Measurements from ENCODE around the gene SETD2. TPM values are rescaled to one million over a fixed set of nuclear protein-coding genes. Genes with fewer than 3 reads are reported as not detected.

SETD2 gene
- total and polyA plus RNA-seq, 4 donors: 7.6 to 37.6 (median 19.0) TPM

DNA sequence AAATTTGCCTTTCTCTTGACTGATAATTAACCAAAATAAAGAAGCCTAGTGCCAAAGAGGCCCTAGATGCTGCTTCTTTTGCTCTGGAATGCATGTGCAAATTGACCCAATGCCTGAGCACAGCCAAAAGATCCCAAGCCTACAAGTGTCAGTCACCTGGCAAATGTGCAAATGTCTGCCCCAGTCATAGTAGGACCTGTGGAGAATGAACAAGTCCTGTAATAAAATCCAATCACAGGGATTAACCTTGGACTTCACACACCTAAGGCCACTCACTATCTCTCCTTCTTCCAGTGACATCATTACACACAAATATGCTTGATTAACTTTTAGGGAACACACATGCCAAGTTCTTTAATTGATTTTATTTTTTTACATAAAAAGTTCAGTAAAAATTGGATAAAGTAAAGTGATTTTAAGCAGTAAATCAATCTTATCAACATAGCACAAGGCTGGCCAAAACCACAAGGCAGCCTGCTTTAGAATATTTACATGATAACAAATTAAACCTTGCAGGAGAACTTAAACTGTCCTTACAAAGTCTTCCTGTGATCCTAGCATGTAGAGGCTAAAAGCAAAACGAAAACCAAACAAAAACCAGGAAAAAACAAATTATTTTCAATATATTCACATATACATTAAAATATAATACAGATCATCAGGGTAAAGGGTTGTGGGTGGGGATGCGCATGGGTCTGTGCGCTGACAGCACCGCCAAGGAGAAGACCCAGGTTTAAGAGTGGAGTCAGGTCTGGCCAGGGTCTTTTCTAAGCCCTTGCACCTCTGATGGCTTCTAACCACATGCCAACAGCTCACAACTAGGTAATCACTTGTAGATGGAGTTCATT, 147.6 kb downstream of the SETD2 start:
- no peak for DNase-seq (ENCODE audit: low spot score)
- Histone ChIP-seq H3K27me3 (ENCODE audit: control insufficient read depth in 4 of 4, insufficient read depth in 4 of 4, low read length in 3 of 4) (no peaks in the 10 kb centered on the region), H3K9me3 (ENCODE audit: control insufficient read depth in 4 of 4, low read length in 3 of 4) (no peaks in the 10 kb centered on the region), H3K4me1 (ENCODE audit: control insufficient read depth in 4 of 4, insufficient read depth in 4 of 4, low read length in 3 of 4) (peaks cover 0 to 29% (median 18%) of the 10 kb centered on the region in 4 donors), H3K36me3 (ENCODE audit: control insufficient read depth in 4 of 4, insufficient read depth in 3 of 4, low read depth in 1 of 4, low read length in 3 of 4) (peaks cover 3 to 25% (median 8%) of the 10 kb centered on the region in 4 donors), H3K4me3 (ENCODE audit: low read depth in 1 of 3, low read length in 3 of 3) (no peak overlapping the region), H3K27ac (ENCODE audit: low read depth in 1 of 2, low read length in 2 of 2) (no peak overlapping the region), H3K9ac (ENCODE audit: low read depth in 1 of 2, low read length in 2 of 2) (no peak overlapping the region)
- no peak for TF ChIP-seq FOXA2 (IDR thresholded peaks at IDR 0.05)
- TF ChIP-seq, protein P1, sequence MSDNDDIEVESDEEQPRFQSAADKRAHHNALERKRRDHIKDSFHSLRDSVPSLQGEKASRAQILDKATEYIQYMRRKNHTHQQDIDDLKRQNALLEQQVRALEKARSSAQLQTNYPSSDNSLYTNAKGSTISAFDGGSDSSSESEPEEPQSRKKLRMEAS (IDR thresholded peaks at IDR 0.05): no peak
- TF ChIP-seq RXRA (IDR thresholded peaks at IDR 0.05): peak in 1 of 2 donors; percentile 63
- TF ChIP-seq YY1 (IDR thresholded peaks at IDR 0.05): peak; percentile 36
- TF ChIP-seq, protein P2, sequence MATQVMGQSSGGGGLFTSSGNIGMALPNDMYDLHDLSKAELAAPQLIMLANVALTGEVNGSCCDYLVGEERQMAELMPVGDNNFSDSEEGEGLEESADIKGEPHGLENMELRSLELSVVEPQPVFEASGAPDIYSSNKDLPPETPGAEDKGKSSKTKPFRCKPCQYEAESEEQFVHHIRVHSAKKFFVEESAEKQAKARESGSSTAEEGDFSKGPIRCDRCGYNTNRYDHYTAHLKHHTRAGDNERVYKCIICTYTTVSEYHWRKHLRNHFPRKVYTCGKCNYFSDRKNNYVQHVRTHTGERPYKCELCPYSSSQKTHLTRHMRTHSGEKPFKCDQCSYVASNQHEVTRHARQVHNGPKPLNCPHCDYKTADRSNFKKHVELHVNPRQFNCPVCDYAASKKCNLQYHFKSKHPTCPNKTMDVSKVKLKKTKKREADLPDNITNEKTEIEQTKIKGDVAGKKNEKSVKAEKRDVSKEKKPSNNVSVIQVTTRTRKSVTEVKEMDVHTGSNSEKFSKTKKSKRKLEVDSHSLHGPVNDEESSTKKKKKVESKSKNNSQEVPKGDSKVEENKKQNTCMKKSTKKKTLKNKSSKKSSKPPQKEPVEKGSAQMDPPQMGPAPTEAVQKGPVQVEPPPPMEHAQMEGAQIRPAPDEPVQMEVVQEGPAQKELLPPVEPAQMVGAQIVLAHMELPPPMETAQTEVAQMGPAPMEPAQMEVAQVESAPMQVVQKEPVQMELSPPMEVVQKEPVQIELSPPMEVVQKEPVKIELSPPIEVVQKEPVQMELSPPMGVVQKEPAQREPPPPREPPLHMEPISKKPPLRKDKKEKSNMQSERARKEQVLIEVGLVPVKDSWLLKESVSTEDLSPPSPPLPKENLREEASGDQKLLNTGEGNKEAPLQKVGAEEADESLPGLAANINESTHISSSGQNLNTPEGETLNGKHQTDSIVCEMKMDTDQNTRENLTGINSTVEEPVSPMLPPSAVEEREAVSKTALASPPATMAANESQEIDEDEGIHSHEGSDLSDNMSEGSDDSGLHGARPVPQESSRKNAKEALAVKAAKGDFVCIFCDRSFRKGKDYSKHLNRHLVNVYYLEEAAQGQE (IDR thresholded peaks at IDR 0.05): no peak
- TF ChIP-seq ATF3 (IDR thresholded peaks at IDR 0.05): no peak
- no peak for TF ChIP-seq FOXA1 (IDR thresholded peaks at IDR 0.05)
- TF ChIP-seq TAF1 (conservative IDR thresholded peaks at IDR 0.05): no peak
- peak; percentile 10 for TF ChIP-seq SP1 (IDR thresholded peaks at IDR 0.05)
- TF ChIP-seq RAD21 (IDR thresholded peaks at IDR 0.05): no peak
- no peak for TF ChIP-seq CTCF (IDR thresholded peaks at IDR 0.05; ENCODE audit: low read depth, low read length, missing input control)
- no peak for TF ChIP-seq JUND (IDR thresholded peaks at IDR 0.05)
- no peak for TF ChIP-seq EGR1 (IDR thresholded peaks at IDR 0.05; ENCODE audit: low read depth in 2 of 2)
- TF ChIP-seq GABPA (IDR thresholded peaks at IDR 0.05 in 1 of 2, conservative IDR thresholded peaks at IDR 0.05 in 1 of 2): no peak
- TF ChIP-seq HNF4G (IDR thresholded peaks at IDR 0.05): no peak
- no peak for TF ChIP-seq ZBTB33 (IDR thresholded peaks at IDR 0.05)
- TF ChIP-seq NR2F2 (IDR thresholded peaks at IDR 0.05): no peak
- peak; percentile 45 to 65 for TF ChIP-seq HNF4A (conservative IDR thresholded peaks at IDR 0.05)
- 88% methylated on average over 4 of the region's 4 CpGs for WGBS
